PC-3 (cell line): ENCODE data around the gene ATP8A1. TPM values are rescaled to one million over a fixed set of nuclear protein-coding genes. Genes with fewer than 3 reads are reported as not detected.

Experiments used
- ATAC-seq: fragments of 200-7000 bp; cut with Tn5 transposase; 2 replicates; pipeline ENCODE4 v1.9.1; 2020; ENCODE audit warnings: mild to moderate bottlenecking, moderate library complexity
- BruUV-seq: library from RNA; stranded (reverse); fragments of 400-500 nt; replicated peaks from 2 replicates; lab custom pipeline; 2021; lab: Mats Ljungman, UMichigan
- CTCF ChIA-PET: fragments of 300-600 bp; sonication (Branson Sonifier 250); formaldehyde crosslinking; loops from one replicate; lab custom pipeline; 2022; ENCODE audit warnings: antibody characterized with exemption; lab: Charles Lee
- POLR2A ChIA-PET: fragments of 300-600 bp; sonication (Branson Sonifier 250); formaldehyde crosslinking; loops from one replicate; lab custom pipeline; 2022; ENCODE audit warnings: antibody characterized with exemption; ENCODE audit not compliant: unreplicated experiment; lab: Charles Lee
- DNase-seq: peaks from one replicate; pipeline ENCODE4 v3.0.0-alpha.2; 2015
- H2AFZ ChIP-seq: fragments of 300-600 bp; sonication (generic); 2 replicates; pipeline ENCODE4 v1.6.0; 2016; ENCODE audit warnings: antibody characterized with exemption, low read length
- H3F3A ChIP-seq: fragments of 300-600 bp; sonication (generic); one replicate; pipeline ENCODE4 v1.6.0; 2017; ENCODE audit warnings: antibody characterized with exemption, low read length, control low read depth, mild to moderate bottlenecking; ENCODE audit not compliant: unreplicated experiment
- H3K27ac ChIP-seq: fragments of 300-600 bp; sonication (generic); 2 replicates; pipeline ENCODE4 v1.5.1; 2016; ENCODE audit warnings: mild to moderate bottlenecking, low read length
- H3K27me3 ChIP-seq: fragments of 300-600 bp; sonication (generic); 2 replicates; pipeline ENCODE4 v1.6.1; 2016; ENCODE audit warnings: low read length, mixed read lengths
- H3K36me3 ChIP-seq: fragments of 300-600 bp; sonication (generic); 2 replicates; pipeline ENCODE4 v1.6.1; 2016; ENCODE audit warnings: low read depth, mixed run types, low read length, mixed read lengths
- H3K4me1 ChIP-seq: fragments of 300-600 bp; sonication (generic); 2 replicates; pipeline ENCODE4 v1.5.1; 2016; ENCODE audit warnings: low read length; ENCODE audit not compliant: insufficient read depth
- H3K4me2 ChIP-seq: fragments of 300-600 bp; sonication (generic); 2 replicates; pipeline ENCODE4 v1.6.0; 2016; ENCODE audit warnings: low read length
- H3K4me3 ChIP-seq: fragments of 300-600 bp; sonication (generic); 2 replicates; pipeline ENCODE4 v1.5.1; 2016; ENCODE audit warnings: mild to moderate bottlenecking, low read length, mixed read lengths
- H3K79me2 ChIP-seq: fragments of 300-600 bp; sonication (generic); 2 replicates; pipeline ENCODE4 v1.6.1; 2017; ENCODE audit warnings: low read length, mixed read lengths
- H3K9ac ChIP-seq: fragments of 300-600 bp; sonication (generic); 2 replicates; pipeline ENCODE4 v1.6.0; 2016; ENCODE audit warnings: mild to moderate bottlenecking, low read length
- H3K9me2 ChIP-seq: fragments of 300-600 bp; sonication (generic); replicated peaks from 2 replicates; pipeline ENCODE4 v1.6.1; 2016; ENCODE audit warnings: mixed run types, low read length, mixed read lengths
- H3K9me3 ChIP-seq: fragments of 300-600 bp; sonication (generic); 2 replicates; pipeline ENCODE4 v1.6.1; 2016; ENCODE audit warnings: low read length, mixed read lengths
- H4K20me1 ChIP-seq: fragments of 300-600 bp; sonication (generic); 2 replicates; pipeline ENCODE4 v1.6.1; 2016; ENCODE audit warnings: low read length, mixed read lengths
- CTCF ChIP-seq: fragments of 300-600 bp; sonication (generic); conservative IDR thresholded peaks from 2 replicates; pipeline ENCODE4 v1.5.1; 2017; ENCODE audit warnings: antibody characterized with exemption, low read depth, mild to moderate bottlenecking, low read length
- EZH2 ChIP-seq: fragments of 300-600 bp; sonication (generic); IDR thresholded peaks from one replicate; pipeline ENCODE4 v1.6.1; 2017; ENCODE audit warnings: antibody characterized with exemption, mild to moderate bottlenecking, low read length; ENCODE audit not compliant: unreplicated experiment
- EZH2phosphoT487 ChIP-seq: fragments of 300-600 bp; sonication (generic); IDR thresholded peaks from 2 replicates; pipeline ENCODE4 v1.6.1; 2018; ENCODE audit warnings: mild to moderate bottlenecking, antibody characterized with exemption, low read length, borderline replicate concordance
- intact Hi-C: fragments of 100-400 bp; cut with micrococcal nuclease; formaldehyde crosslinking; loops from 2 replicates; pipeline ENCODE4 v1.9.0; 2023
- total RNA-seq: library from RNA; depleted of rRNA; stranded (reverse); fragments of >200 nt; gene quantifications from 2 replicates; pipeline ENCODE4 v1.2.3, GENCODE V29; 2014

The ATP8A1 gene
- total RNA-seq, 1 experiment from 2014 or later: 3.9 TPM

- Histone ChIP-seq H3K4me2 (no peak overlapping the region), H3K4me1 (no peaks in the 10 kb centered on the region), H3K4me3 (no peak overlapping the region), H3K79me2 (no peaks in the 10 kb centered on the region), H3K9me3 (no peaks in the 10 kb centered on the region), H3K9ac (no peak overlapping the region), H3K36me3 (no peaks in the 10 kb centered on the region), H3K9me2 (no peaks in the 10 kb centered on the region), H3K27ac (no peak overlapping the region), H2AFZ (no peak overlapping the region), H4K20me1 (no peaks in the 10 kb centered on the region), H3F3A (no peaks in the 10 kb centered on the region), H3K27me3 (no peaks in the 10 kb centered on the region)
- CTCF ChIA-PET: no interaction called here
- ATAC-seq (no peak), DNase-seq (no peak)
- POLR2A ChIA-PET: no interaction called here
- TF ChIP-seq EZH2phosphoT487 (no peak), CTCF (no peak), EZH2 (no peak)
- no TSS peak for BruUV-seq
- intact Hi-C loops: no loop called here
These were observed 295.4 kb downstream of the ATP8A1 start for GRCh38 chr4:42361456-42361855.

GRCh38 chr4:42360256-42360669 lies 296.6 kb downstream of the ATP8A1 start:
- no peak overlapping the region for H3K27ac ChIP-seq
- H2AFZ ChIP-seq: peak overlapping the region; percentile 72; the same call in 1 of the 2 replicates
- TF ChIP-seq CTCF: no peak
- TF ChIP-seq EZH2: no peak
- TF ChIP-seq EZH2phosphoT487: no peak
- H3K4me2 ChIP-seq: peak overlapping the region; percentile 78
- no peaks in the 10 kb centered on the region for H4K20me1 ChIP-seq
- no peak overlapping the region for H3K9ac ChIP-seq
- DNase-seq (no peak), ATAC-seq (no peak)
- no peaks in the 10 kb centered on the region for H3K9me2 ChIP-seq
- POLR2A ChIA-PET: interaction anchor here (0.6 kb wide), 1 partner anchor 160 kb away, joined by 3 read pairs; no protein-coding TSS in a partner anchor
- BruUV-seq: no TSS peak
- H3K4me1 ChIP-seq: no peaks in the 10 kb centered on the region
- CTCF ChIA-PET: no interaction called here
- H3K9me3 ChIP-seq: no peaks in the 10 kb centered on the region
- no peaks in the 10 kb centered on the region for H3K79me2 ChIP-seq
- no peaks in the 10 kb centered on the region for H3F3A ChIP-seq
- H3K36me3 ChIP-seq: no peaks in the 10 kb centered on the region
- H3K4me3 ChIP-seq: peak overlapping the region; percentile 62; the same call in 1 of the 2 replicates
- H3K27me3 ChIP-seq: no peaks in the 10 kb centered on the region
- intact Hi-C loops: no loop called here

- TF ChIP-seq EZH2phosphoT487 (no peak), CTCF (no peak), EZH2 (no peak)
- H3K36me3 ChIP-seq: no peaks in the 10 kb centered on the region
- H3K79me2 ChIP-seq: no peaks in the 10 kb centered on the region
- no peaks in the 10 kb centered on the region for H3K9me3 ChIP-seq
- DNase-seq (no peak), ATAC-seq (no peak)
- H3K9ac ChIP-seq: no peak overlapping the region
- no peaks in the 10 kb centered on the region for H3K9me2 ChIP-seq
- H3K4me2 ChIP-seq: peak overlapping the region; percentile 78
- H3K4me3 ChIP-seq: peak overlapping the region; percentile 62
- no peak overlapping the region for H3K27ac ChIP-seq
- BruUV-seq: no TSS peak
- POLR2A ChIA-PET: interaction anchor here (0.6 kb wide), 1 partner anchor 160 kb away, joined by 3 read pairs; no protein-coding TSS in a partner anchor
- no peaks in the 10 kb centered on the region for H3K27me3 ChIP-seq
- intact Hi-C loops: loop anchor here (5.0 kb wide), 1 partner anchor 77 kb away; no protein-coding TSS in a partner anchor
- H3K4me1 ChIP-seq: no peaks in the 10 kb centered on the region
- H2AFZ ChIP-seq: peak overlapping the region; percentile 72
- no peaks in the 10 kb centered on the region for H4K20me1 ChIP-seq
- CTCF ChIA-PET: interaction anchor here (0.5 to 0.8 kb wide), 2 partner anchors 12 to 523 kb away, joined by 3 to 5 read pairs; no protein-coding TSS in a partner anchor
- H3F3A ChIP-seq: no peaks in the 10 kb centered on the region
These were observed 297.2 kb downstream of the ATP8A1 start for GRCh38 chr4:42359711-42360110.
